Measurements from ENCODE around the gene GDF10. TPM values are rescaled to one million over a fixed set of nuclear protein-coding genes. Genes with fewer than 3 reads are reported as not detected.

The GDF10 gene
- total and polyA plus RNA-seq, 9 of the 15 experiments (the other 6 are each of a cell fraction or from before 2014, with no cell fraction given): 0.03 to 0.20 (median 0.11) TPM; not detected in 6

DNA sequence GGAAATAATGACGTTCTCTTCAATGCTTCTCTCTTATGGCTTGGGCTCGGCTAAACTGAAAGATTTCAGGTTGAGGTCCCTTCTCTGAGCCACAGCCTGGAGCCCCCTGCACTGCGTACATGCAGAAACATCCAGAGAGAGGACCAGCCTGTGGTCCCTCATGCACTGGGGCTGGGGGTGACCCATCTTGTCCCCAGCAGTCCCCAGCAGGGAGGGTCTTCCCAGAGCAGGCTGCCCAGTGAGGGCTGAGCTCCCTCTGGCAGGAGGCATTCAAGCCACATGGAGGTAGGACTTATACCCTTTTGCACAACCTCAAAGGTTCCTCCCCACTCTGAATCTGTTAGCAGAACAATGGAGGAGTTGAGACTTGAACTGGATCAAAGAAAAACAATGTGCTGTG is 7.4 kb downstream of the GDF10 start:
- no peaks in the 10 kb centered on the region for H3K9me3 ChIP-seq (replicated peaks; ENCODE audit: control insufficient read depth, insufficient read depth, low read depth, low read length)
- no peak for ATAC-seq
- no TSS peak for BruUV-seq (replicated peaks)

More for the DNA sequence above, 7.4 kb downstream of the GDF10 start:
- Histone ChIP-seq H3K4me1 (replicated peaks in 1 of 2; ENCODE audit: control insufficient read depth in 2 of 2, insufficient read depth in 2 of 2, low read length in 2 of 2) (peaks cover 26 to 44% of the 10 kb centered on the region in 2 experiments; a peak in 4 of 5 replicates), H3K9me1 (ENCODE audit: control insufficient read depth, insufficient read depth, low read length) (no peaks in the 10 kb centered on the region), H3K4me3 (no peak overlapping the region), H3K4me2 (ENCODE audit: insufficient read depth, low read length) (no peak overlapping the region), H4K20me1 (replicated peaks; ENCODE audit: control insufficient read depth, insufficient read depth, low read length) (peaks cover 10% of the 10 kb centered on the region; the same call in 1 of the 2 replicates), H2AFZ (ENCODE audit: low read depth, low read length) (no peak overlapping the region), H3K27me3 (ENCODE audit: control insufficient read depth in 2 of 2, insufficient read depth in 2 of 2, low read length in 2 of 2) (peaks cover 3 to 14% of the 10 kb centered on the region in 2 experiments), H3K79me2 (ENCODE audit: control insufficient read depth, insufficient read depth, low read length) (no peaks in the 10 kb centered on the region), H3K27ac (ENCODE audit: extremely low read depth, low read depth, low read length) (no peak overlapping the region), H3K9ac (ENCODE audit: insufficient read depth in 1 of 2, low read depth in 2 of 2, low read length in 2 of 2) (0 out of 4 replicates have a peak overlapping the region, but pooled peaks of 1 of the 2 experiments have one; percentile 29), H3K36me3 (ENCODE audit: control insufficient read depth, insufficient read depth, low read length) (no peaks in the 10 kb centered on the region)
- TF ChIP-seq, protein P1, sequence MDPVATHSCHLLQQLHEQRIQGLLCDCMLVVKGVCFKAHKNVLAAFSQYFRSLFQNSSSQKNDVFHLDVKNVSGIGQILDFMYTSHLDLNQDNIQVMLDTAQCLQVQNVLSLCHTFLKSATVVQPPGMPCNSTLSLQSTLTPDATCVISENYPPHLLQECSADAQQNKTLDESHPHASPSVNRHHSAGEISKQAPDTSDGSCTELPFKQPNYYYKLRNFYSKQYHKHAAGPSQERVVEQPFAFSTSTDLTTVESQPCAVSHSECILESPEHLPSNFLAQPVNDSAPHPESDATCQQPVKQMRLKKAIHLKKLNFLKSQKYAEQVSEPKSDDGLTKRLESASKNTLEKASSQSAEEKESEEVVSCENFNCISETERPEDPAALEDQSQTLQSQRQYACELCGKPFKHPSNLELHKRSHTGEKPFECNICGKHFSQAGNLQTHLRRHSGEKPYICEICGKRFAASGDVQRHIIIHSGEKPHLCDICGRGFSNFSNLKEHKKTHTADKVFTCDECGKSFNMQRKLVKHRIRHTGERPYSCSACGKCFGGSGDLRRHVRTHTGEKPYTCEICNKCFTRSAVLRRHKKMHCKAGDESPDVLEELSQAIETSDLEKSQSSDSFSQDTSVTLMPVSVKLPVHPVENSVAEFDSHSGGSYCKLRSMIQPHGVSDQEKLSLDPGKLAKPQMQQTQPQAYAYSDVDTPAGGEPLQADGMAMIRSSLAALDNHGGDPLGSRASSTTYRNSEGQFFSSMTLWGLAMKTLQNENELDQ (CRISPR knock-in tag; IDR thresholded peaks at IDR 0.05; ENCODE audit: borderline replicate concordance): no peak
- in situ Hi-C loops (cut with MboI): no loop called here
- intact Hi-C loops (cut with micrococcal nuclease): loop anchor here (2.0 kb wide), 1 partner anchor 21 kb away; no protein-coding TSS in a partner anchor
- ChIA-PET POLR2A (interaction anchor here (0.7 kb wide), 1 partner anchor 8 kb away, joined by 3 read pairs; no protein-coding TSS in a partner anchor), CTCF (ENCODE audit: low intra/inter-chr PET ratio) (no interaction called here)
- DNase-seq (ENCODE audit: extremely low read depth in 1 of 4, low spot score in 3 of 4) (no peak), FAIRE-seq (no peak)
- WGBS (ENCODE audit: insufficient coverage, low coverage, missing lambda C conversion rate): 52% methylated on average over 3 of the region's 3 CpGs

All from K562 (cell line).